ENCODE data around the gene DDB1.

DDB1 gene

DNA sequence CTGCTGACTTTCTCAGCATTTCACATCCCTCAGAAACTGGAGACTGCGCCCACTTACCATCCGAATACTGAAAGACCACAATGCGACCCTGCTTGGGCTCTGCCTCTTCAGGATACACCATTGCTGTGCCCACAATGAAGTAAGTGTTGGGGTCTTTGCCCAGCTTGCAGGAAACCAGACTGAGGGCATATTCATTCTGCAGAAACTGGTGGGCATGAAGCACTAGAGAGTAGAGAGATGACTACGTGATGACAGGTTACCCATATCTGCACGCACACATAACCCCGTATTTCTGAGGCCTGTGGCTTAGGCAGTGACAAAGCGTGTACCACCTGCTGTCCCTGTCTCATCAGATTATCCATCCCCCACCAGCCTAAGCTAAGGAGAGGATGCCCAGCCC, 23.2 kb downstream of the DDB1 start:
- TF ChIP-seq CTBP1 (IDR thresholded peaks at IDR 0.05; ENCODE audit: borderline replicate concordance) (no peak), FOXA1 (IDR thresholded peaks at IDR 0.05) (no peak)
- ChIA-PET CTCF (no interaction called here), POLR2A (no interaction called here)
- DNase-seq (ENCODE audit: extremely low spot score) = no peak

DNA sequence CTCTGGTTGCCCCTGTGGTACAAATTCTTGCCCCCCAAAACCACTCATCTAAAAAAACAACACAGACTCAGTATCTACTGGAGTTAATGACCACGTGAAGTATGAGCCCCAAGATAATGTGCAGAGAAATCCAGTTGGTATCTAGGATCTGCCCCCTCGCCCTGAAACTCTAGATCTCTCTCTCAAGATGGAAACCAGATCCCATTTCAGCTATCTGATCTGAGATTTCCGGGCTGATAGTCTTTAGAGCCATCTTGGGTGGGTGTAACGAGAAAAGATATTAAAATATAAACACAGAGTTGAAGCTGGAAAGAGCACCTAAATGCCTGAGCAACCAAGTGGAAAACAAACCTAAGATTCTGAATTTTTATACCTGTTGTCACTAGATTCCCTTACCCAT, 23.8 kb downstream of the DDB1 start:
- TF ChIP-seq ELF4 (IDR thresholded peaks at IDR 0.05) = no peak
- no peak for TF ChIP-seq FOXM1 (IDR thresholded peaks at IDR 0.05; ENCODE audit: borderline replicate concordance)
- TF ChIP-seq, protein P1, sequence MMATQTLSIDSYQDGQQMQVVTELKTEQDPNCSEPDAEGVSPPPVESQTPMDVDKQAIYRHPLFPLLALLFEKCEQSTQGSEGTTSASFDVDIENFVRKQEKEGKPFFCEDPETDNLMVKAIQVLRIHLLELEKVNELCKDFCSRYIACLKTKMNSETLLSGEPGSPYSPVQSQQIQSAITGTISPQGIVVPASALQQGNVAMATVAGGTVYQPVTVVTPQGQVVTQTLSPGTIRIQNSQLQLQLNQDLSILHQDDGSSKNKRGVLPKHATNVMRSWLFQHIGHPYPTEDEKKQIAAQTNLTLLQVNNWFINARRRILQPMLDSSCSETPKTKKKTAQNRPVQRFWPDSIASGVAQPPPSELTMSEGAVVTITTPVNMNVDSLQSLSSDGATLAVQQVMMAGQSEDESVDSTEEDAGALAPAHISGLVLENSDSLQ (IDR thresholded peaks at IDR 0.05) = no peak
- no peak for TF ChIP-seq HDGF (IDR thresholded peaks at IDR 0.05; ENCODE audit: borderline replicate concordance)
- no peak for TF ChIP-seq ARNT (IDR thresholded peaks at IDR 0.05)
- no peak for TF ChIP-seq FOXA1 (IDR thresholded peaks at IDR 0.05)
- TF ChIP-seq NFRKB (IDR thresholded peaks at IDR 0.05) = no peak
- TF ChIP-seq ZNF384 (IDR thresholded peaks at IDR 0.05) = no peak
- TF ChIP-seq BHLHE40 (IDR thresholded peaks at IDR 0.05; ENCODE audit: borderline replicate concordance) = no peak
- TF ChIP-seq SUZ12 (IDR thresholded peaks at IDR 0.05) = no peak
- no peak for TF ChIP-seq SP1 (IDR thresholded peaks at IDR 0.05)
- no peak for TF ChIP-seq TARDBP (IDR thresholded peaks at IDR 0.05)
- no peak for TF ChIP-seq FOXK2 (IDR thresholded peaks at IDR 0.05)
- no peak for TF ChIP-seq L3MBTL2 (conservative IDR thresholded peaks at IDR 0.05)
- TF ChIP-seq LEF1 (IDR thresholded peaks at IDR 0.05; ENCODE audit: borderline replicate concordance) = no peak
- TF ChIP-seq CTBP1 (IDR thresholded peaks at IDR 0.05; ENCODE audit: borderline replicate concordance) = no peak
- ChIA-PET POLR2A (interaction anchor here (1.2 kb wide), 1 partner anchor 53 kb away, joined by 3 read pairs; the partner anchor contains the start of genes CYB561A3 and TMEM138), CTCF (no interaction called here)
- DNase-seq (ENCODE audit: extremely low spot score) = no peak

DNA sequence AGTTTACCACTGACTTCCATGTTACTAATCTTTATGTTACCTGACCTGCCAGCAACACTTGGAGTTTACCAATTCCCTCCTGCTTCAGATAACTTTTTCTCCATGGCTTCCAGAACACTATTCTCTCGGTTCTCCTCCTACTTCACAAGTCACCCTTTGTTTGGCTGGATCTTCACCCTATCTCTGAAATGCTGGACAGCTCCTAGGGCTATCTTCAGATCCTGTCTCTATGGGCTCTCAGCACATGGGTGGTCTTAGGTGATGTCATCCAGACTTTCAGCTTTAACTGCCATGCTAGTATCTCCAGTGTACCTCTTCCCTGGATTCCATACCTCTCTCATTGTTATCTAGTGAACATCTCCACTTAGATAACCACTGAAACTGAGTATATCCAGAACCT, 25.6 kb downstream of the DDB1 start:
- TF ChIP-seq SP1 (IDR thresholded peaks at IDR 0.05) (no peak), ARNT (IDR thresholded peaks at IDR 0.05) (no peak), ZNF384 (IDR thresholded peaks at IDR 0.05) (no peak), BHLHE40 (IDR thresholded peaks at IDR 0.05; ENCODE audit: borderline replicate concordance) (no peak), HDGF (IDR thresholded peaks at IDR 0.05; ENCODE audit: borderline replicate concordance) (no peak), FOXA1 (IDR thresholded peaks at IDR 0.05) (no peak)
- ChIA-PET CTCF (no interaction called here), POLR2A (no interaction called here)
- DNase-seq (ENCODE audit: extremely low spot score) = no peak

DNA sequence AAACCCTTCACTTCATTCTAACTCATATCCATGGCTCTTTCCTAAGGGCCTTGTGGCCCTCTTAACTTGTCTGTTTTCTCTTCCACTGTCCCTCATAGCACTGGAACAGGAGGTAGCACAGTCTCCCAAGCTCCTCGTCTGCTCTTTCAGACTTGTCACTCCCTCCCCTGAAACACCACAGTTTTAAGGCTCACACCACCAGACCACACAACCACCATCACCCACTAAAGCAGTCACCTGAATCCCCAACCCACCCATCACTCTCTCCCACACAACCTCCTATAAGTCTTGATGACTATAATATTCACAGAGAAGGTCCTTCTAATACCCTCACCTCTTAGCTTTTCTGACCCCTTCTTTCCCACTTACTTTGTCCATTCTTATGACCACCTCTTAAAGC, 26.7 kb downstream of the DDB1 start:
- TF ChIP-seq ELF4 (IDR thresholded peaks at IDR 0.05) (no peak), BHLHE40 (IDR thresholded peaks at IDR 0.05; ENCODE audit: borderline replicate concordance) (no peak), L3MBTL2 (conservative IDR thresholded peaks at IDR 0.05) (no peak), NFRKB (IDR thresholded peaks at IDR 0.05) (no peak), ARNT (IDR thresholded peaks at IDR 0.05) (no peak), TARDBP (IDR thresholded peaks at IDR 0.05) (no peak), FOXA1 (IDR thresholded peaks at IDR 0.05) (no peak), CTBP1 (IDR thresholded peaks at IDR 0.05; ENCODE audit: borderline replicate concordance) (no peak), SUZ12 (IDR thresholded peaks at IDR 0.05) (no peak), FOXM1 (IDR thresholded peaks at IDR 0.05; ENCODE audit: borderline replicate concordance) (no peak), SP1 (IDR thresholded peaks at IDR 0.05) (no peak), FOXK2 (IDR thresholded peaks at IDR 0.05) (no peak)
- TF ChIP-seq, protein P1 (IDR thresholded peaks at IDR 0.05) = no peak
- ChIA-PET CTCF (no interaction called here), POLR2A (no interaction called here)
- no peak for DNase-seq (ENCODE audit: extremely low spot score)

DNA sequence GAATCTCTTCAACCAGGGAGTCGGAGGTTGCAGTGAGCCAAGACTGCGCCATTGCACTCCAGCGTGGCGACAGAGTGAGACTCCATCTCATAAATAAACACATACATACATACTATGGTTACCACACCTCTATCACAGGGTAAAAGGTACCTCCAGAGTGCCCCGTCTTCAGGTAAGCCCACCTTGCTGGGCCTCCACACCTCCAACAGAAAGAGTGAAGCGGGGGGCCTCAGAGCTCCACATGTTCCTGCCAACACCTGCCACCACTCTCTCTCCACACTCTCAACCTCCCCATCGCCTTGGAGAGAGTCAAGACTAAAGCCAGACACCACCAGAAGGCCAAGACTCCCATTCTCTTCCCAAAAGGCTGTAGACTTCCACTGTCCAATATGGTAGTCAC, 27.5 kb downstream of the DDB1 start:
- ChIA-PET POLR2A (no interaction called here), CTCF (no interaction called here)
- TF ChIP-seq FOXK2 (IDR thresholded peaks at IDR 0.05) = no peak
- no peak for TF ChIP-seq SUZ12 (IDR thresholded peaks at IDR 0.05)
- TF ChIP-seq, protein P1 (IDR thresholded peaks at IDR 0.05) = no peak
- TF ChIP-seq BHLHE40 (IDR thresholded peaks at IDR 0.05; ENCODE audit: borderline replicate concordance) = no peak
- TF ChIP-seq FOXM1 (IDR thresholded peaks at IDR 0.05; ENCODE audit: borderline replicate concordance) = no peak
- no peak for TF ChIP-seq L3MBTL2 (conservative IDR thresholded peaks at IDR 0.05)
- TF ChIP-seq CTBP1 (IDR thresholded peaks at IDR 0.05; ENCODE audit: borderline replicate concordance) = no peak
- DNase-seq (ENCODE audit: extremely low spot score) = no peak

DNA sequence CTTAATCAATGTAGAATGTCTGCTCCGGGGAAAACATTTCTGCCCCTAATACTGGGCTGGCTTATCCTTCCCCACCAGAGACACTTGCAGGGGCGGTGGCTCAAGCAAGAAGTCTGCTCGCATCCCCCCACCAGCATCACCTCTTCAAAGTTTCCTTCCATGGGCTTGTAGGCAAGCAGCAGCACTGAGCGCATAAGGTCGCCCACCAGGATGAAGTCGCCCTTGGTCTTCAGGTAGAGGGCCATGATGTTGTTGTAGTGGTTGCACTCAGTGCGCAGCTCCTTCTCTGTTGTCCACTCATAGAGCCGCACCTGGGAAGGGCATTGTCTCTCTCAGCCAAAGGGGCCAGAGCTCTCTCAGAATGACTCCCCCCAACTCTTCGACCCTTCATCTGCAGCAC, 29.2 kb downstream of the DDB1 start:
- CTCF ChIA-PET = no interaction called here
- no peak for TF ChIP-seq ARNT (IDR thresholded peaks at IDR 0.05)
- TF ChIP-seq ELF4 (IDR thresholded peaks at IDR 0.05) = no peak
- no peak for TF ChIP-seq HDGF (IDR thresholded peaks at IDR 0.05; ENCODE audit: borderline replicate concordance)
- TF ChIP-seq BHLHE40 (IDR thresholded peaks at IDR 0.05; ENCODE audit: borderline replicate concordance) = no peak
- no peak for TF ChIP-seq SUZ12 (IDR thresholded peaks at IDR 0.05)
- TF ChIP-seq LEF1 (IDR thresholded peaks at IDR 0.05; ENCODE audit: borderline replicate concordance) = no peak
- TF ChIP-seq FOXK2 (IDR thresholded peaks at IDR 0.05) = no peak
- POLR2A ChIA-PET = no interaction called here
- DNase-seq (ENCODE audit: extremely low spot score) = no peak

DNA sequence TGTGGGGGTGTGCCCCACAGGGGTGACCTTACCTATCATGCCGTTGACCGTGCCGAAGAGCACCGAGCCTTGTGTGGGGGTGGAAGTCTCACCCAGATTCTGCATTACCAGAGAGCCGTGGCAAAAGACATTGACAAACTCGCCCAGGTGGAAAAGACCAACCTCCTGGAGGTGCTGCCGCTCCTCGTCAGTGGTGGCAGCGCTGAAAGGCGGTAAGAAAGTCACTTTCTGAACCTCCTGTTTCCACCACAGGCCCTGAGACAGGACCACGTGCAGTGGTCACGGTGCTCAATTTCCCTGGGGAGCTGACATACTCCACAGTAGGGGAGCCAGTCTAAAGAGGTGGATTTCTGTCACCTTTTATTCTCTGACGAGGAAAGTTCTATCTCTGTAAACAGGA, 30.4 kb downstream of the DDB1 start:
- ChIA-PET POLR2A (no interaction called here), CTCF (no interaction called here)
- no peak for TF ChIP-seq SUZ12 (IDR thresholded peaks at IDR 0.05)
- DNase-seq (ENCODE audit: extremely low spot score) = no peak
